Type B pancreatic cell (in vitro differentiated cells): ENCODE measurements around the gene JAKMIP1. TPM values are rescaled to one million over a fixed set of nuclear protein-coding genes. Genes with fewer than 3 reads are reported as not detected.
A peak's percentile ranks its signal among the peaks of the same experiment; 100 is the strongest.

Source experiments
- DNase-seq: peaks from one replicate; pipeline ENCODE4 v3.0.0; 2021; ENCODE audit warnings: mixed read lengths; ENCODE audit not compliant: unreplicated experiment; ENCODE audit errors: extremely low spot score
- H3K27ac Mint-ChIP-seq: 2 replicates; pipeline ENCODE4 v1.8.0; 2021; ENCODE audit warnings: mild to moderate bottlenecking, mixed read lengths
- H3K27me3 Mint-ChIP-seq: 2 replicates; pipeline ENCODE4 v1.8.0; 2021; ENCODE audit warnings: mixed read lengths
- H3K36me3 Mint-ChIP-seq: 2 replicates; pipeline ENCODE4 v1.8.0; 2021; ENCODE audit warnings: mixed read lengths
- H3K4me1 Mint-ChIP-seq: one replicate; pipeline ENCODE4 v1.8.0; 2021; ENCODE audit warnings: mixed read lengths; ENCODE audit not compliant: unreplicated experiment
- H3K4me3 Mint-ChIP-seq: 2 replicates; pipeline ENCODE4 v1.8.0; 2021; ENCODE audit warnings: mild to moderate bottlenecking, mixed read lengths
- H3K9me3 Mint-ChIP-seq: 2 replicates; pipeline ENCODE4 v1.8.0; 2021; ENCODE audit warnings: mixed read lengths
- CTCF ChIP-seq: fragments of 200-600 bp; sonication (generic); conservative IDR thresholded peaks from 2 replicates; pipeline ENCODE4 v1.5.0; 2021; ENCODE audit warnings: antibody characterized with exemption, mild to moderate bottlenecking
- total RNA-seq: library from RNA; stranded (reverse); gene quantifications from 2 replicates; pipeline ENCODE4 v1.2.1, GENCODE V29; 2021; ENCODE audit warnings: low replicate concordance

The JAKMIP1 gene
- total RNA-seq, 1 donor from 2014 or later = 0.89 TPM

GRCh38 chr4:6109842-6110560 is 90.3 kb downstream of the JAKMIP1 start:
- TF ChIP-seq CTCF = peak; percentile 65
- peaks cover 7% of the 10 kb centered on the region for H3K4me1 Mint-ChIP-seq
- H3K36me3 Mint-ChIP-seq = no peaks in the 10 kb centered on the region
- no peak overlapping the region for H3K27ac Mint-ChIP-seq
- DNase-seq = peak; percentile 54
- H3K27me3 Mint-ChIP-seq = peaks cover 28% of the 10 kb centered on the region
- no peaks in the 10 kb centered on the region for H3K9me3 Mint-ChIP-seq
- no peak overlapping the region for H3K4me3 Mint-ChIP-seq

GRCh38 chr4:6107886-6108285 is 92.5 kb downstream of the JAKMIP1 start:
- no peak overlapping the region for H3K27ac Mint-ChIP-seq

GRCh38 chr4:6107114-6107791 is 93.1 kb downstream of the JAKMIP1 start:
- no peaks in the 10 kb centered on the region for H3K36me3 Mint-ChIP-seq
- peaks cover 25% of the 10 kb centered on the region for H3K27me3 Mint-ChIP-seq
- no peak overlapping the region for H3K4me3 Mint-ChIP-seq
- H3K9me3 Mint-ChIP-seq = no peaks in the 10 kb centered on the region
- no peak for TF ChIP-seq CTCF
- no peak for DNase-seq
- no peak overlapping the region for H3K27ac Mint-ChIP-seq
- peaks cover 7% of the 10 kb centered on the region for H3K4me1 Mint-ChIP-seq

More at GRCh38 chr4:6107886-6108285, 92.5 kb downstream of the JAKMIP1 start:
- H3K27me3 Mint-ChIP-seq = peaks cover 26% of the 10 kb centered on the region
- H3K4me3 Mint-ChIP-seq = no peak overlapping the region
- TF ChIP-seq CTCF = no peak
- no peaks in the 10 kb centered on the region for H3K9me3 Mint-ChIP-seq
- H3K36me3 Mint-ChIP-seq = no peaks in the 10 kb centered on the region
- no peak for DNase-seq
- peaks cover 7% of the 10 kb centered on the region for H3K4me1 Mint-ChIP-seq

- no peaks in the 10 kb centered on the region for H3K9me3 Mint-ChIP-seq
- peak; percentile 34 for DNase-seq
- no peaks in the 10 kb centered on the region for H3K36me3 Mint-ChIP-seq
- H3K4me3 Mint-ChIP-seq = no peak overlapping the region
- no peak for TF ChIP-seq CTCF
- peaks cover 19% of the 10 kb centered on the region for H3K27me3 Mint-ChIP-seq
- peaks cover 7% of the 10 kb centered on the region for H3K4me1 Mint-ChIP-seq
- no peak overlapping the region for H3K27ac Mint-ChIP-seq
Observed at GRCh38 chr4:6106156-6106555, 94.2 kb downstream of the JAKMIP1 start.

- Mint-ChIP-seq H3K36me3 (no peaks in the 10 kb centered on the region), H3K27me3 (peaks cover 19% of the 10 kb centered on the region), H3K4me1 (peaks cover 7% of the 10 kb centered on the region), H3K9me3 (no peaks in the 10 kb centered on the region), H3K4me3 (no peak overlapping the region), H3K27ac (no peak overlapping the region)
- no peak for TF ChIP-seq CTCF
- DNase-seq = peak; percentile 62
Observed at GRCh38 chr4:6105311-6105911, 94.9 kb downstream of the JAKMIP1 start.
